HG02759 (cell line): ENCODE measurements around the gene TAS1R3.

Experiments used
- ATAC-seq: cut with Tn5 transposase; IDR thresholded peaks from one replicate; pipeline ENCODE4 v1.9.1; 2021; ENCODE audit warnings: mild to moderate bottlenecking, moderate library complexity; ENCODE audit not compliant: unreplicated experiment

Gene TAS1R3

GRCh38 chr1:1331068-1331965 lies at the start of gene TAS1R3:
TSS of gene TAS1R3 (plus strand) at chr1:1331280. CDS start at chr1:1331346, 66 bp downstream.
- no peak for ATAC-seq

DNA sequence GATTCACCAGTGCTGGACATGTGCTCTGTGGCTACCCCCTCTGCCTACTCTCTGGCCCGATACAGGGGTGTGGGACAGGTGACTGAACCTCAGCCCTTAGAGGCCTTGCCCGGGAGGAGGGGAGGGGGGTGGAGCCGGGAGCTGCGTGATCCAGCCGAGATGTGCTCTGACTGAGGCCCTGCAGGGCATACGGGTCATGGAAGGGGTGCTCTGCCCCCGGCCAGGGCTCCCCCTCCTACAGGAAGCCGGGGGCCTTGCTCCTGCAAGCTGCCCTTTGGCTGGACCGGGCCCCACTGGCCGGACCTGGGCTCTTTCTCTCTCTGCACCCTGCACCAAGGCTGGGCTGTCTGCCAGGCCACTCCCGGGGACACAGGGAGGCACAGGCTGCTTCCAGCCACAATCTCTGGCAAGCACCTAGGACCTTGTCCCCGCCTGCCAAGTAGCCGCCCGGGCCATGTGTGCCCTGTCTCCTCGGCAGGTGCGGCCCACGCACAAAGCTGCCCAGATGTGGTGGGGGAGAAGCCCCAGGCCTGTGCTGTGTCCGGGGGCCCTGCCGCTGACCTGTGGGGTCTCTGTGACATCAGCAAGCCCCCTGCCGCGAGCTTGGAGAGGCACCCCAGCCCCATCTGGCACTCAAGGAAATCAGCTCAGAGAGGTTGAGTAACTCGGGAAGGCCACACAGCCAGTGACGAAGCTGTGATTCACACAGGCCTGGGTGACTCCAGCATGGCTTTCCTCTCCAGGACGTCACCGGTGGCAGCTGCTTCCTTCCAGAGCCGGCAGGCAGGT lies 49.4 kb upstream of the TAS1R3 start:
- no peak for ATAC-seq

GRCh38 chr1:1282998-1283397 lies 48.1 kb upstream of the TAS1R3 start:
- no peak for ATAC-seq

- no peak for ATAC-seq
These were observed 47.3 kb upstream of the TAS1R3 start for GRCh38 chr1:1283821-1284220.

- ATAC-seq: no peak
These were observed 46.6 kb upstream of the TAS1R3 start for GRCh38 chr1:1284221-1285101.

DNA sequence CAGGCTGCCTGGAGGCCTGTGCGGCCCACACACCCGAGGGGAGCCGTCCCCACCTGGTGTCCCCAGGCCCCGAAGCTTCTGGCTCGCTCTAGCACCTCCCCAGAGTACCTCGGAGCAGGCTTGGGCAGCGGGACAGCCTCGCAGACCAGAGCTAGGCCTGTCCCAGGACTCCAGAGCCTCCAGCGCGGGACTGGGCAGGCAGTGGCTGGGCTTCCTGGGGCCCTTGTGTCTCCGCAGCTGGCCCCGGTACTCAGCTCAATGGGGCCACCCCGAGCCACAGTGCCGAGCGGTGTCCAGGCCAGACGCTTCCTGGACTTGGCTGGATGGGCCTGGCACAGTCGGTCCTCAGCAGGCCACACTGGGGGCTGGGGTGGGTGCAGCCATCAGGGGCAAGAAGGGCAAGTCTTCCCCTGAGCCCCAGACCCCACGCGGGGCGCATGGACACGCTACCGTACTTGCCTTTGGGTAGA lies 45.9 kb upstream of the TAS1R3 start:
- no peak for ATAC-seq

DNA sequence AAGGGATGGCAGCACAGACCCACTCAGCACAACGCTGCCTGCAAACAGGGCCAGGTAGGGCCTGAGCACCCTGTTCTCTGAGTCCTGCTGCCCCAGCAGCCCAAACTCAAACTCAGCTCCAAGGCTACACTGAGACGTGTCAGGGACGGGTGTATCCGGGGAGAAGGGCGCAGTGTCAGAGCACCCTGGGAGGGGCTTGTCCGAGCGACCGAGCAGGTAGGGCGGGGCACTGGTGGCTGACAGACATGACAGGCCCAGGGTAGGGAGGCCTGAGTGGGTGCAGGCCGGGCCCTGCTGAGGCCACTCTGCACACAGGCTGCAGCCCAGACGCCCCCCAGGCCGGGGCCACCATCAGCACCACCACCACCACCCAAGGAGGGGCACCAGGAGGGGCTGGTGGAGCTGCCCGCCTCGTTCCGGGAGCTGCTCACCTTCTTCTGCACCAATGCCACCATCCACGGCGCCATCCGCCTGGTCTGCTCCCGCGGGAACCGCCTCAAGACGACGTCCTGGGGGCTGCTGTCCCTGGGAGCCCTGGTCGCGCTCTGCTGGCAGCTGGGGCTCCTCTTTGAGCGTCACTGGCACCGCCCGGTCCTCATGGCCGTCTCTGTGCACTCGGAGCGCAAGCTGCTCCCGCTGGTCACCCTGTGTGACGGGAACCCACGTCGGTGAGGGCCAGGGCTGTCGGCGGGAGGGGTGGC lies 45.3 kb upstream of the TAS1R3 start:
- no peak for ATAC-seq

DNA sequence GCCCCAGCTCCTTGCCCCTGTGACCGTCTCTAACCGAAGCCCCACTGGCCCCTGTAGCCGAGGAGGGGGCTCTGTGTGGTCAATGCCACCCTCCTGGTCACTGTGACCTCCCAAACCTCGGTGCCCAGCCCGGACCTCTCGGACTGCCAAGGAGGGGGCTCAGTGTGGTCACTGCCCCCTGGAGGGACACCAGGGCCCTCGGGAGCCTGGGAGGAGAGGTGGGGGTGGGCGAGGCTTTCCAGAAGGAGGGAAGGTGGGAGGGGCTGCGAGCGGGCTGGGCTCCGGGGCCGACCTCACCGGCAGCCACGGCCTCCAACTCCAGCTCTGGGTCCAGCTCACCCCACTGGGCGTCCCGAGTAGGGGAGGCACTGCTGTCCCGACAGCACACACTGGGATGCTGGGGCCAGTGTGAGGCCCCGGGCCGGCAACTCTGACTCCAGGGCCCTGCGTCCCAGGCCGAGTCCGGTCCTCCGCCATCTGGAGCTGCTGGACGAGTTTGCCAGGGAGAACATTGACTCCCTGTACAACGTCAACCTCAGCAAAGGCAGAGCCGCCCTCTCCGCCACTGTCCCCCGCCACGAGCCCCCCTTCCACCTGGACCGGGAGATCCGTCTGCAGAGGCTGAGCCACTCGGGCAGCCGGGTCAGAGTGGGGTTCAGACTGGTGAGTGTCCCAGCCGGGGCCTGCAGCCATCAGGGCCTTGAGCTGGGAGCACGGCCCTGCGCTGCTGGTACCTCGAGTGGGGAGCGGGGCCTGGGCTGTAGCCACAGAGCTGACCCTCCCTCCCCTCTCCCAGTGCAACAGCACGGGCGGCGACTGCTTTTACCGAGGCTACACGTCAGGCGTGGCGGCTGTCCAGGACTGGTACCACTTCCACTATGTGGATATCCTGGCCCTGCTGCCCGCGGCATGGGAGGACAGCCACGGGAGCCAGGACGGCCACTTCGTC lies 44.5 kb upstream of the TAS1R3 start:
- no peak for ATAC-seq

DNA sequence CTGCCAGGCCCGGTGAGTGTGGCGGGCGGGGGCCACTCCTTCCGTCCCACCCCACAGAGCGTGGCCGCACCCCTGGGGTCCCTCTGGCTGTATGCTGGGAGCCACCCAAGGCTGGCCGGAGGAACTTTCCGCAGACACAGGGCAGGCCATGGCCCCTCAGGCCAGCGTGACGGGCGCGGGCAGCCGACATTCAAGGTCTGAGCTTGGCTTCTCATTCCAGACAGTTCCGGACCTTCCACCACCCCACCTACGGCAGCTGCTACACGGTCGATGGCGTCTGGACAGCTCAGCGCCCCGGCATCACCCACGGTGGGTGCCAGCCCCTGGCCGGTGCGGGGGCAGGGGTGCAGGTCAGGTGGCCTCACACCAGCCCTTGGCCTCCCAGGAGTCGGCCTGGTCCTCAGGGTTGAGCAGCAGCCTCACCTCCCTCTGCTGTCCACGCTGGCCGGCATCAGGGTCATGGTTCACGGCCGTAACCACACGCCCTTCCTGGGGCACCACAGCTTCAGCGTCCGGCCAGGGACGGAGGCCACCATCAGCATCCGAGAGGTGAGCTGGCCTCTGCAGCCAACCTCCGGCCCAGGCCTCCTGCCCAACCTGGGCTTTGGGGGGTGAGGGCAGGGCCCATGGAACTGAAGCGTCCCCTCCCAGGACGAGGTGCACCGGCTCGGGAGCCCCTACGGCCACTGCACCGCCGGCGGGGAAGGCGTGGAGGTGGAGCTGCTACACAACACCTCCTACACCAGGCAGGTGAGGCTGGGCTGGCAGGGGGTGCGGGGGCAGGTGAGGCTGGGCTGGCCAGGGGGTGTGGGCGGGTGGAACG lies 43.6 kb upstream of the TAS1R3 start:
- no peak for ATAC-seq

DNA sequence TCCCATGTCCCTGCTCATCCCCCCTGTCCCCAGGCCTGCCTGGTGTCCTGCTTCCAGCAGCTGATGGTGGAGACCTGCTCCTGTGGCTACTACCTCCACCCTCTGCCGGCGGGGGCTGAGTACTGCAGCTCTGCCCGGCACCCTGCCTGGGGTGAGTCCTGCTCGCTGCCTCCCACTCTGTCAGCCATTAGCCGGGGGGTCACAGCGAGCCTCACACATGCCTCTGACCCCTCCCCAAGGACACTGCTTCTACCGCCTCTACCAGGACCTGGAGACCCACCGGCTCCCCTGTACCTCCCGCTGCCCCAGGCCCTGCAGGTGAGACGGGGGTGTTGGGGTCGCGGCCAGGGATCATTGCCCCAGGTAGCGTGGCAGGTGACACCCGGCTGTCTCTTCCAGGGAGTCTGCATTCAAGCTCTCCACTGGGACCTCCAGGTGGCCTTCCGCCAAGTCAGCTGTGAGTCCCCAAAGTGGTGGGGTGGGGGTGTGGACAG lies 40.8 kb upstream of the TAS1R3 start:
- no peak for ATAC-seq

GRCh38 chr1:1291023-1291528 lies 40.0 kb upstream of the TAS1R3 start:
- ATAC-seq: no peak

DNA sequence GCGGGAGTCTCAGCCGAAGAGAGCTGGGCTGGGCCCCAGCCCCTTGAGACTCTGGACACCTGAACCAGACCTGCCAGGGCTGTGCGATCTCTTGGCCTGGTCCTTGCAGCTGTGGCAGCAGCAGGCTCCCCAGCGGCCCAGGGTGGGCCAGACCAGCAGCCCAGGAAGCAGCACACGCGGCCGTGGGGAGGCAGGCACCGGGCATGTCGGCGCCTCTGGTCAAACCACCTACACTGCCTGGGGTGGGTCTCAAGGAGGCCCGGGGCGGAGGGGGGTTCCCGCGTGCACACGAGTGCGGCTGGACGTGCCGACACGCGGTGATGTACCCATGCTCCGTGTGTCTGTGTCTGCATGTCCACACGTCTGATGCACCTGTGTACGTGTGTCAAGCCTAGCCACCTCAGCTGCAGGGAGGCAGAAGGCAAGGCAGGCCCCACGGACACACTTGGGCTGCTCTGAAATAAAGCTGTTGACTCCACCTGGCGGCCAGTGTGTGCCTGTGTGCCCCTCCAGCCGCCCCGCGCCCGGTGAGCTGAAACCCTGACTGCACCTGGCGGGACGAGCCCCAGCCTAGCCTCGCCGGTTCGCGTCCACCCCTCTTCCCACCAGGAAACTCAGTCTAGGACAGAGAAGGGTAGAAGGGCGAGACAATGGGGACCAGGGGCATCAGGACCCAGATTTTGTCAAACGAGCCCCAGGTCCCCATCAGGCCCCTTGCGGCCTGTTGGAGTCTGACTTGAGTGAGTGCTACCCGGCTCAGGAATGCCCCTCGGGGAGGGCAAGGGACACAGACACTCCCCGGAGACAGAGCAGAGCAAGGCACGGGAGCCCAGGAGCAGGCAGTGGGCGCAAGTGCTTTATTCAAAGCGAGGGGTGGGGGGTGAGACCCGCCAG lies 39.3 kb upstream of the TAS1R3 start:
- no peak for ATAC-seq

GRCh38 chr1:1292442-1292779 lies 38.7 kb upstream of the TAS1R3 start:
- no peak for ATAC-seq

DNA sequence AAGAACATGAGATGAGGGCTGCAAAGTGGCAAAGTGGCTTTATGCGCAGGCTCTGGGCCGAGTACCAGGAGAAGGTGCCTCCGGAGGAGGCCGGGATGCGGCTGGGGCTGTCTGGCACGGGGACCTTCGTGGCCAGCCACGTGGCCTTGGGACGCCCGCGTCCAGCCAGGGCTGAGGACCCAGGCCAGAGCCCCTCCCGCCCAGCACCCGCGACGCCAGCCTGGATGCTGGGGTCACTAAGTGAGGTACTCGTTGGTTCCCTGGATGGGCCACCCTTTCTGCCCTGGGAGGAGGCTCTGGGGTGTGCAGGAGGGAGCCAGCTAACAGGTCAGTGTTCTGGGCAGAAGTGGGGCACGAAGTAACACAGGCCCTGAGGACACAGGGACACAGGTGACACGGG lies 38.2 kb upstream of the TAS1R3 start:
- no peak for ATAC-seq

DNA sequence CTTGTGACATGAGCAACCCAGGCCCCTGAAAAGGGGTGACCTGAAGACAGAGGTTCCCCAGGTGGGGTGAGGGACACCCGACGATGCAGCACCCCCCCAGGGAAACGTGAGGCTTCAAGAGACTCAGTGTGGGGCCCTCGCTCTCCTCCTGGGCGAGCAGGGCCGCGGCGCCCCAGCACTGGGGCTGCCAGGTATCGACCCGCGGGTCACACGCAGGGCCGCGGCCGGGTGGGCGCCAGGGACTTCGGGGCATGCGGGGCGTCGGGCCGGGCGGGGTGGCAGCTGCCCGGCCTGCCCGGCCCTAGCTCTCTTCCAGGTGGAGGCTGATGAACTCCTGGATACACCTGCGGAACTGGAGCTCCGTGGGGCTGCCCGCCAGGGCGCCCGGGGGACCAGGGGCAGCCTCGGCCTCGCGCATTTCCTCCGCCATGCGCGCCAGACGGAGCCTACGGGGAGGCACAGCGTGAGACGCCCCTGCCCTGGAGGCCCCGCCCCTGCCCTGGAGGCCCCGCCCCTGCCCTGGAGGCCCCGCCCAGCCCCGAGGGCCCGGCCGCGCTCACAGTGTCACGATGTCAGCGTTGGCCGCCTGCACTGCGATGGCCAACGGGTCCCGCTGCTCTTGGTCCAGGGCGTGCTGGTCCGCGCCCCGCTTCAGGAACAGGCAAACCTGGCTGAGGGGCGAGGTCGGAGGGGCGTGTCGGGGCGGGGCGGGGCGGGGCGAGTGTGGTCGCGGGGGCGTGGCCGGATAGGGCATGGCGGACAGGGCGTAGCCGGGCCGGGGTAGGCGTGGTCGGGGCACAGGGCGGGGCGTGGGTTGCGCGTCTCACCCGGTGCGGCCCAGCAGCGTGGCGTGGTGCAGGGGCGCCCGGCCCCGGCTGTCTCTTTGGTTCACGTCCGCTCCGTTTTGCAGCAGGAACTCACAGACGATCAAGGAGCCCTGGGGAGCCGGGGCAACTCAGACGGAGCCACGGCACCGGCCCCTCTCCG lies 37.5 kb upstream of the TAS1R3 start:
- ATAC-seq: no peak
